ENCODE measurements around the gene SUOX.

Gene SUOX

GRCh38 chr12:56028511-56029165 is 31.6 kb downstream of the SUOX start:
- H2AFZ ChIP-seq (ENCODE audit: low read depth, low read length): no peak overlapping the region
- peaks cover 1% of the 10 kb centered on the region; the same call in 1 of the 2 replicates for H3K4me1 ChIP-seq (ENCODE audit: insufficient read depth, low read length)
- H3K27ac ChIP-seq (ENCODE audit: low read length): no peak overlapping the region
- no peak overlapping the region for H3K4me2 ChIP-seq (ENCODE audit: insufficient read depth, low read length)
- no peak for ATAC-seq (ENCODE audit: insufficient read depth, low read depth)
- H4K20me1 ChIP-seq (ENCODE audit: insufficient read depth, low read length): no peaks in the 10 kb centered on the region
- H3K36me3 ChIP-seq (ENCODE audit: insufficient read depth, low read length): peaks cover 61% of the 10 kb centered on the region
- H3K9ac ChIP-seq (ENCODE audit: low read depth, low read length): no peak overlapping the region
- no peaks in the 10 kb centered on the region; the same call in 1 of the 2 replicates for H3K79me2 ChIP-seq (ENCODE audit: insufficient read depth, low read length)
- no peak for DNase-seq
- H3K9me3 ChIP-seq (ENCODE audit: insufficient read depth, low read length, severe bottlenecking): no peaks in the 10 kb centered on the region
- TF ChIP-seq CTCF (IDR thresholded peaks at IDR 0.05; ENCODE audit: borderline replicate concordance, extremely low read depth, low read length, poor library complexity, severe bottlenecking) (no peak), EZH2 (IDR thresholded peaks at IDR 0.05; ENCODE audit: borderline replicate concordance, low read depth, low read length, severe bottlenecking) (no peak)
- no peak overlapping the region for H3K4me3 ChIP-seq (ENCODE audit: low read depth in 1 of 2, low read length in 2 of 2)
- H3K27me3 ChIP-seq (ENCODE audit: insufficient read depth, low read length, poor library complexity): no peaks in the 10 kb centered on the region

- no peak for TF ChIP-seq CTCF (IDR thresholded peaks at IDR 0.05; ENCODE audit: borderline replicate concordance, extremely low read depth, low read length, poor library complexity, severe bottlenecking)
- TF ChIP-seq EZH2 (IDR thresholded peaks at IDR 0.05; ENCODE audit: borderline replicate concordance, low read depth, low read length, severe bottlenecking): no peak
- no peak overlapping the region for H3K9ac ChIP-seq (ENCODE audit: low read depth, low read length)
- no peak for ATAC-seq (ENCODE audit: insufficient read depth, low read depth)
Observed at GRCh38 chr12:56029166-56029519, 32.1 kb downstream of the SUOX start.

GRCh38 chr12:56029666-56030293 is 32.7 kb downstream of the SUOX start:
- Histone ChIP-seq H3K79me2 (ENCODE audit: insufficient read depth, low read length) (no peaks in the 10 kb centered on the region), H4K20me1 (ENCODE audit: insufficient read depth, low read length) (no peaks in the 10 kb centered on the region), H3K4me3 (ENCODE audit: low read depth in 1 of 2, low read length in 2 of 2) (no peak overlapping the region), H3K4me2 (ENCODE audit: insufficient read depth, low read length) (no peak overlapping the region), H3K9me3 (ENCODE audit: insufficient read depth, low read length, severe bottlenecking) (no peaks in the 10 kb centered on the region), H3K9ac (ENCODE audit: low read depth, low read length) (no peak overlapping the region), H2AFZ (ENCODE audit: low read depth, low read length) (no peak overlapping the region), H3K27me3 (ENCODE audit: insufficient read depth, low read length, poor library complexity) (no peaks in the 10 kb centered on the region), H3K36me3 (ENCODE audit: insufficient read depth, low read length) (peaks cover 65% of the 10 kb centered on the region), H3K27ac (ENCODE audit: low read length) (no peak overlapping the region), H3K4me1 (ENCODE audit: insufficient read depth, low read length) (no peaks in the 10 kb centered on the region)
- ATAC-seq (ENCODE audit: insufficient read depth, low read depth) (peak; percentile 90), DNase-seq (peak; percentile 57)
- no peak for TF ChIP-seq EZH2 (IDR thresholded peaks at IDR 0.05; ENCODE audit: borderline replicate concordance, low read depth, low read length, severe bottlenecking)
- TF ChIP-seq CTCF (IDR thresholded peaks at IDR 0.05; ENCODE audit: borderline replicate concordance, extremely low read depth, low read length, poor library complexity, severe bottlenecking): peak; percentile 81

More at GRCh38 chr12:56029166-56029519, 32.1 kb downstream of the SUOX start:
- no peak for DNase-seq
- Histone ChIP-seq H3K4me2 (ENCODE audit: insufficient read depth, low read length) (no peak overlapping the region), H3K79me2 (ENCODE audit: insufficient read depth, low read length) (no peaks in the 10 kb centered on the region), H2AFZ (ENCODE audit: low read depth, low read length) (no peak overlapping the region), H3K27me3 (ENCODE audit: insufficient read depth, low read length, poor library complexity) (no peaks in the 10 kb centered on the region), H3K27ac (ENCODE audit: low read length) (no peak overlapping the region), H3K4me1 (ENCODE audit: insufficient read depth, low read length) (no peaks in the 10 kb centered on the region), H3K36me3 (ENCODE audit: insufficient read depth, low read length) (peaks cover 63% of the 10 kb centered on the region), H3K9me3 (ENCODE audit: insufficient read depth, low read length, severe bottlenecking) (no peaks in the 10 kb centered on the region), H3K4me3 (ENCODE audit: low read depth in 1 of 2, low read length in 2 of 2) (no peak overlapping the region), H4K20me1 (ENCODE audit: insufficient read depth, low read length) (no peaks in the 10 kb centered on the region)

Measured in DND-41 (cell line).